HepG2 (cell line): ENCODE data around the gene ARMH3. TPM values are rescaled to one million over a fixed set of nuclear protein-coding genes. Genes with fewer than 3 reads are reported as not detected.

ENCODE experiments used
- ATAC-seq: fragments of 200-7000 bp; cut with Tn5 transposase; 3 replicates; pipeline ENCODE4 v1.9.1; 2020; ENCODE audit warnings: mild to moderate bottlenecking, moderate library complexity
- BruUV-seq: library from RNA; stranded (reverse); fragments of 400-500 nt; replicated peaks from 2 replicates; lab custom pipeline; 2021; lab: Mats Ljungman, UMichigan
- CTCF ChIA-PET: fragments of 300-600 bp; formaldehyde crosslinking; extraction: SDS; loops from one replicate; lab custom pipeline; 2021; ENCODE audit warnings: low total read pairs, inconsistent platforms, low intra/inter-chr PET ratio; lab: Yijun Ruan, JAX
- POLR2A ChIA-PET: fragments of 350-600 bp; sonication (Branson Sonifier 250); formaldehyde crosslinking; loops from one replicate; lab custom pipeline; 2020; ENCODE audit warnings: antibody characterized with exemption, inconsistent platforms; lab: Yijun Ruan, JAX
- DNase-seq: peaks from one replicate; pipeline ENCODE4 v3.0.0-alpha.2; 2015; ENCODE audit warnings: low spot score
- FAIRE-seq: peaks from 3 replicates; lab custom pipeline; 2011; peaks lifted over from hg19 to GRCh38; lab: Jason Lieb, UNC
- H2AFZ ChIP-seq: one replicate; pipeline ENCODE4 v1.6.1; 2011; ENCODE audit warnings: low read length, inconsistent platforms
- H3K27ac ChIP-seq: fragments of 300-600 bp; 3 replicates; pipeline ENCODE4 v1.8.0; 2011; ENCODE audit warnings: mixed run types, mild to moderate bottlenecking, mixed read lengths, low read length, inconsistent platforms; ENCODE audit not compliant: insufficient read depth; ENCODE audit errors: extremely low read length
- H3K27me3 ChIP-seq, 2 experiments: fragments of 200-600 bp in 1 of 2; 2 replicates in 1 of 2; 3 replicates in 1 of 2; pipeline versions ENCODE4 v1.6.0 to v1.8.0; 2011; ENCODE audit warnings: low read length in 2 of 2, mild to moderate bottlenecking in 2 of 2, moderate library complexity in 2 of 2, inconsistent platforms in 1 of 2; ENCODE audit not compliant: insufficient read depth in 2 of 2, control insufficient read depth in 1 of 2
- H3K36me3 ChIP-seq, 2 experiments: fragments of 200-600 bp in 1 of 2; replicated peaks in 1 of 2; 2 replicates in 1 of 2; 3 replicates in 1 of 2; pipeline versions ENCODE4 v1.5.1 to v1.8.0; 2011; ENCODE audit warnings: low read length in 2 of 2, inconsistent platforms in 1 of 2; ENCODE audit not compliant: insufficient read depth in 2 of 2, control insufficient read depth in 1 of 2
- H3K4me1 ChIP-seq: 2 replicates; pipeline ENCODE4 v1.5.1; 2012; ENCODE audit warnings: low read length, inconsistent platforms; ENCODE audit not compliant: insufficient read depth
- H3K4me2 ChIP-seq: 2 replicates; pipeline ENCODE4 v1.6.0; 2011; ENCODE audit warnings: low read depth, low read length, inconsistent platforms
- H3K4me3 ChIP-seq, 3 experiments: fragments of 200-600 bp in 1 of 3; sonication (generic), shearing (Covaris generic) in 1 of 3; replicated peaks in 1 of 3; 2 replicates each; pipeline ENCODE4 v1.5.1; 2011 to 2016; ENCODE audit warnings: low read length in 3 of 3, inconsistent platforms in 2 of 3, low read depth in 2 of 3, mild to moderate bottlenecking in 2 of 3, control low read depth in 1 of 3, mixed read lengths in 1 of 3; ENCODE audit not compliant: insufficient read depth in 1 of 3
- H3K79me2 ChIP-seq: one replicate; pipeline ENCODE4 v1.6.1; 2011; ENCODE audit warnings: low read length, inconsistent platforms; ENCODE audit not compliant: insufficient read depth
- H3K9ac ChIP-seq: 2 replicates; pipeline ENCODE4 v1.6.0; 2011; ENCODE audit warnings: mild to moderate bottlenecking, low read depth, low read length, inconsistent platforms; ENCODE audit not compliant: insufficient read depth
- H3K9me3 ChIP-seq: 2 replicates; pipeline ENCODE4 v1.5.1; 2012; ENCODE audit warnings: mild to moderate bottlenecking, low read length
- H4K20me1 ChIP-seq: 2 replicates; pipeline ENCODE4 v1.6.0; 2011; ENCODE audit warnings: inconsistent platforms, mild to moderate bottlenecking, low read length, moderate library complexity; ENCODE audit not compliant: insufficient read depth
- CHD2 ChIP-seq: IDR thresholded peaks from 2 replicates; pipeline ENCODE4 v1.6.1; 2011; ENCODE audit warnings: low read depth, low read length, improper control_type of control experiment
- ERF ChIP-seq: IDR thresholded peaks from 2 replicates; pipeline ENCODE4 v1.6.1; 2018; ENCODE audit warnings: missing biosample characterization, missing genetic modification reagents
- JARID2 ChIP-seq: sonication (generic); formaldehyde crosslinking; IDR thresholded peaks from 2 replicates; pipeline ENCODE4 v1.8.1; 2023; ENCODE audit warnings: missing genetic modification reagents, inconsistent platforms; ENCODE audit not compliant: insufficient replicate concordance
- KDM5A ChIP-seq: fragments of 200-600 bp; sonication (generic); IDR thresholded peaks from 2 replicates; pipeline ENCODE4 v1.7.0; 2018; ENCODE audit warnings: antibody characterized with exemption, mild to moderate bottlenecking, low read length, borderline replicate concordance
- MEIS1 ChIP-seq: sonication (generic); formaldehyde crosslinking; IDR thresholded peaks from 2 replicates; pipeline ENCODE4 v1.9.0; 2021; ENCODE audit warnings: mild to moderate bottlenecking, missing genetic modification reagents, moderate library complexity, borderline replicate concordance
- PRMT3 ChIP-seq: sonication (generic); formaldehyde crosslinking; IDR thresholded peaks from 2 replicates; pipeline ENCODE4 v1.8.1; 2022; ENCODE audit warnings: low read depth, mild to moderate bottlenecking, moderate library complexity, missing genetic modification reagents, borderline replicate concordance
- SUZ12 ChIP-seq: fragments of 150-350 bp; IDR thresholded peaks from 2 replicates; pipeline ENCODE4 v1.6.1; 2014; ENCODE audit warnings: low read depth, low read length
- WGBS: methylation state at CpG from one replicate; pipeline ENCODE4 v1.1.6; 2017; ENCODE audit warnings: low lambda C conversion rate; 5-methylcytosine and 5-hydroxymethylcytosine counted together
- in situ Hi-C: cut with HindIII; loops from 2 replicates; pipeline ENCODE4 v1.10.0; 2017; ENCODE audit warnings: low pct_unique_long_range_greater_than_20kb; ENCODE audit not compliant: extremely low pct_ligation_motif_present
- intact Hi-C: fragments of 100-400 bp; cut with micrococcal nuclease; formaldehyde crosslinking; loops from one replicate; pipeline ENCODE4 v1.10.0; 2022; ENCODE audit not compliant: unreplicated experiment
- polyA plus RNA-seq, 8 experiments: library from polyadenylated mRNA; depleted of rRNA in 3 of 8; stranded (reverse) in 7 of 8; unstranded in 1 of 8; fragments of >200 nt; fragmentation: Illumina TruSeq in 4 of 8; extraction: Trizol in 4 of 8; gene quantifications; 2 replicates each; pipeline versions ENCODE4 v1.2.1 to v1.2.3, GENCODE V29; 2011 to 2016; ENCODE audit warnings: low read depth in 4 of 8, missing spikeins in 1 of 8, mixed read lengths in 1 of 8; ENCODE audit not compliant: insufficient read depth in 1 of 8
- total RNA-seq, 5 experiments: library from RNA; depleted of rRNA; stranded (reverse); fragments of >200 nt; fragmentation: Illumina TruSeq; extraction: Trizol; gene quantifications; 2 replicates each; pipeline ENCODE4 v1.2.3, GENCODE V29; 2016; ENCODE audit warnings: low read depth in 1 of 5
- TF ChIP-seq, protein P1 (sequence below): sonication (generic); formaldehyde crosslinking; IDR thresholded peaks from 2 replicates; pipeline ENCODE4 v1.5.0; 2020; ENCODE audit warnings: missing genetic modification reagents
- TF ChIP-seq, protein P2 (sequence below), 2 experiments: sonication (generic) in 1 of 2; formaldehyde crosslinking in 1 of 2; IDR thresholded peaks; 2 replicates each; pipeline versions ENCODE4 v1.4.0 to v1.6.1; 2018 to 2020; ENCODE audit warnings: missing genetic modification reagents in 2 of 2, borderline replicate concordance in 1 of 2, low read depth in 1 of 2, mild to moderate bottlenecking in 1 of 2, missing biosample characterization in 1 of 2
- TF ChIP-seq, protein P3 (sequence below): sonication (generic); formaldehyde crosslinking; IDR thresholded peaks from 2 replicates; pipeline ENCODE4 v1.4.0; 2020; ENCODE audit warnings: missing genetic modification reagents, borderline replicate concordance
- TF ChIP-seq, protein P4 (sequence below), 2 experiments: sonication (generic) in 1 of 2; formaldehyde crosslinking in 1 of 2; IDR thresholded peaks; 2 replicates each; pipeline versions ENCODE4 v1.4.0 to v1.6.1; 2016 to 2020; ENCODE audit warnings: borderline replicate concordance in 1 of 2, low read depth in 1 of 2, mild to moderate bottlenecking in 1 of 2, missing genetic modification reagents in 1 of 2

ARMH3 gene
- total and polyA plus RNA-seq, 2 of the 13 experiments (the other 11 are each of a cell fraction or from before 2014, with no cell fraction given), result 8.4 to 16.9 TPM

DNA sequence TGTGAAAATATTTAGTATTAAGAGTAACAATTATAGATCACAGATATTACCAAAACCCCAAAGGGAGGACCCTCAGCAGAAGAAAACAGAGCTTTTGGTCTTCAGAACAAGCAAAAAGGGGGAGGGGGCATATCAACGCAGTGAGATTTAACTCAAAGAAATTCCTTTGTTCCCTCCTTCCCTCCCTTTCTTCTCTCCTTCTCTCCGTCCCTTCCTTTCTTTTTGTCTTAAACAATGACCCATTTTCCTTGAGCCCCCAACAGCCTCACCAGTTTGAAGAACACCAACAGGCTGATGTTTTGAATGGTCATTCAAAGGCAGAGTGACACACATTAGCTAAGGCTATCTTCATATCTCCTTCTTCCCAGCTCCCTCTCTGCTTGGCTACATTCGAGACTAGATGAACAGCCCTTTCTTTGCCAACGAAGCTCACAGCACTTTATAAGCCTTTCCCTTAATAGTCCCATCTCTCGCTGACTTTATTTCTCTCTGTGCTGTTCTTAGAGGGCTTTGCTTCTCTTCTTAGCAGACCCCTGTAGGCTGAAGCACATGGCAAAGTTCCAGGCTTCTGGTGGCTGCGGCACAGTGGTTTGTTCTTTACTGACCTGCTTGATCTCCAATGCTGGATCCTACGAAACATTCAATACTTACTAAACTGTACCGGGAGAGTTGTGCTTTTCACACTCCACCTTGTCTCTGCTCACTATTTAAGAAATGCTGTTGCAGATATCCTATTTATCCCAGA, 136.8 kb downstream of the ARMH3 start:
- Histone ChIP-seq H2AFZ (no peak overlapping the region), H3K4me1 (no peaks in the 10 kb centered on the region), H4K20me1 (no peaks in the 10 kb centered on the region), H3K9ac (no peak overlapping the region), H3K27me3 (no peaks in the 10 kb centered on the region), H3K36me3 (peaks cover 3 to 4% of the 10 kb centered on the region in 2 experiments; a peak in 3 of 5 replicates), H3K4me2 (no peak overlapping the region), H3K9me3 (no peaks in the 10 kb centered on the region), H3K4me3 (no peak overlapping the region), H3K79me2 (no peaks in the 10 kb centered on the region), H3K27ac (no peak overlapping the region)
- intact Hi-C loops (no loop called here), in situ Hi-C loops (no loop called here)
- ChIA-PET POLR2A (no interaction called here), CTCF (no interaction called here)
- WGBS, result 96% methylated on average over 8 of the region's 8 CpGs
- no peak for FAIRE-seq
- ATAC-seq, result no peak
- DNase-seq, result no peak
- BruUV-seq, result no TSS peak
- TF ChIP-seq KDM5A (no peak), CHD2 (no peak), SUZ12 (no peak), ERF (CRISPR knock-in tag) (no peak), PRMT3 (no peak), MEIS1 (CRISPR knock-in tag) (no peak), JARID2 (no peak)
- TF ChIP-seq, protein P1, sequence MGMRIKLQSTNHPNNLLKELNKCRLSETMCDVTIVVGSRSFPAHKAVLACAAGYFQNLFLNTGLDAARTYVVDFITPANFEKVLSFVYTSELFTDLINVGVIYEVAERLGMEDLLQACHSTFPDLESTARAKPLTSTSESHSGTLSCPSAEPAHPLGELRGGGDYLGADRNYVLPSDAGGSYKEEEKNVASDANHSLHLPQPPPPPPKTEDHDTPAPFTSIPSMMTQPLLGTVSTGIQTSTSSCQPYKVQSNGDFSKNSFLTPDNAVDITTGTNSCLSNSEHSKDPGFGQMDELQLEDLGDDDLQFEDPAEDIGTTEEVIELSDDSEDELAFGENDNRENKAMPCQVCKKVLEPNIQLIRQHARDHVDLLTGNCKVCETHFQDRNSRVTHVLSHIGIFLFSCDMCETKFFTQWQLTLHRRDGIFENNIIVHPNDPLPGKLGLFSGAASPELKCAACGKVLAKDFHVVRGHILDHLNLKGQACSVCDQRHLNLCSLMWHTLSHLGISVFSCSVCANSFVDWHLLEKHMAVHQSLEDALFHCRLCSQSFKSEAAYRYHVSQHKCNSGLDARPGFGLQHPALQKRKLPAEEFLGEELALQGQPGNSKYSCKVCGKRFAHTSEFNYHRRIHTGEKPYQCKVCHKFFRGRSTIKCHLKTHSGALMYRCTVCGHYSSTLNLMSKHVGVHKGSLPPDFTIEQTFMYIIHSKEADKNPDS (CRISPR knock-in tag), result no peak
- TF ChIP-seq, protein P2, sequence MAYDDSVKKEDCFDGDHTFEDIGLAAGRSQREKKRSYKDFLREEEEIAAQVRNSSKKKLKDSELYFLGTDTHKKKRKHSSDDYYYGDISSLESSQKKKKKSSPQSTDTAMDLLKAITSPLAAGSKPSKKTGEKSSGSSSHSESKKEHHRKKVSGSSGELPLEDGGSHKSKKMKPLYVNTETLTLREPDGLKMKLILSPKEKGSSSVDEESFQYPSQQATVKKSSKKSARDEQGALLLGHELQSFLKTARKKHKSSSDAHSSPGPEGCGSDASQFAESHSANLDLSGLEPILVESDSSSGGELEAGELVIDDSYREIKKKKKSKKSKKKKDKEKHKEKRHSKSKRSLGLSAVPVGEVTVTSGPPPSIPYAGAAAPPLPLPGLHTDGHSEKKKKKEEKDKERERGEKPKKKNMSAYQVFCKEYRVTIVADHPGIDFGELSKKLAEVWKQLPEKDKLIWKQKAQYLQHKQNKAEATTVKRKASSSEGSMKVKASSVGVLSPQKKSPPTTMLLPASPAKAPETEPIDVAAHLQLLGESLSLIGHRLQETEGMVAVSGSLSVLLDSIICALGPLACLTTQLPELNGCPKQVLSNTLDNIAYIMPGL (CRISPR knock-in tag; IDR thresholded peaks at IDR 0.05; ENCODE audit: borderline replicate concordance in 1 of 2, low read depth in 1 of 2), result no peak
- TF ChIP-seq, protein P3, sequence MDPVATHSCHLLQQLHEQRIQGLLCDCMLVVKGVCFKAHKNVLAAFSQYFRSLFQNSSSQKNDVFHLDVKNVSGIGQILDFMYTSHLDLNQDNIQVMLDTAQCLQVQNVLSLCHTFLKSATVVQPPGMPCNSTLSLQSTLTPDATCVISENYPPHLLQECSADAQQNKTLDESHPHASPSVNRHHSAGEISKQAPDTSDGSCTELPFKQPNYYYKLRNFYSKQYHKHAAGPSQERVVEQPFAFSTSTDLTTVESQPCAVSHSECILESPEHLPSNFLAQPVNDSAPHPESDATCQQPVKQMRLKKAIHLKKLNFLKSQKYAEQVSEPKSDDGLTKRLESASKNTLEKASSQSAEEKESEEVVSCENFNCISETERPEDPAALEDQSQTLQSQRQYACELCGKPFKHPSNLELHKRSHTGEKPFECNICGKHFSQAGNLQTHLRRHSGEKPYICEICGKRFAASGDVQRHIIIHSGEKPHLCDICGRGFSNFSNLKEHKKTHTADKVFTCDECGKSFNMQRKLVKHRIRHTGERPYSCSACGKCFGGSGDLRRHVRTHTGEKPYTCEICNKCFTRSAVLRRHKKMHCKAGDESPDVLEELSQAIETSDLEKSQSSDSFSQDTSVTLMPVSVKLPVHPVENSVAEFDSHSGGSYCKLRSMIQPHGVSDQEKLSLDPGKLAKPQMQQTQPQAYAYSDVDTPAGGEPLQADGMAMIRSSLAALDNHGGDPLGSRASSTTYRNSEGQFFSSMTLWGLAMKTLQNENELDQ, result no peak
- TF ChIP-seq, protein P4, sequence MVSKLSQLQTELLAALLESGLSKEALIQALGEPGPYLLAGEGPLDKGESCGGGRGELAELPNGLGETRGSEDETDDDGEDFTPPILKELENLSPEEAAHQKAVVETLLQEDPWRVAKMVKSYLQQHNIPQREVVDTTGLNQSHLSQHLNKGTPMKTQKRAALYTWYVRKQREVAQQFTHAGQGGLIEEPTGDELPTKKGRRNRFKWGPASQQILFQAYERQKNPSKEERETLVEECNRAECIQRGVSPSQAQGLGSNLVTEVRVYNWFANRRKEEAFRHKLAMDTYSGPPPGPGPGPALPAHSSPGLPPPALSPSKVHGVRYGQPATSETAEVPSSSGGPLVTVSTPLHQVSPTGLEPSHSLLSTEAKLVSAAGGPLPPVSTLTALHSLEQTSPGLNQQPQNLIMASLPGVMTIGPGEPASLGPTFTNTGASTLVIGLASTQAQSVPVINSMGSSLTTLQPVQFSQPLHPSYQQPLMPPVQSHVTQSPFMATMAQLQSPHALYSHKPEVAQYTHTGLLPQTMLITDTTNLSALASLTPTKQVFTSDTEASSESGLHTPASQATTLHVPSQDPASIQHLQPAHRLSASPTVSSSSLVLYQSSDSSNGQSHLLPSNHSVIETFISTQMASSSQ (IDR thresholded peaks at IDR 0.05; ENCODE audit: low read depth), result no peak
- TF ChIP-seq, protein P4 (CRISPR knock-in tag; IDR thresholded peaks at IDR 0.05; ENCODE audit: borderline replicate concordance), result no peak
